ENCODE measurements around the gene SHISAL2A.
A peak's percentile ranks its signal among the peaks of the same experiment; 100 is the strongest.

The SHISAL2A gene

GRCh38 chr1:52623812-52624211 lies 9.2 kb upstream of the SHISAL2A start:
- DNase-seq: no peak

DNA sequence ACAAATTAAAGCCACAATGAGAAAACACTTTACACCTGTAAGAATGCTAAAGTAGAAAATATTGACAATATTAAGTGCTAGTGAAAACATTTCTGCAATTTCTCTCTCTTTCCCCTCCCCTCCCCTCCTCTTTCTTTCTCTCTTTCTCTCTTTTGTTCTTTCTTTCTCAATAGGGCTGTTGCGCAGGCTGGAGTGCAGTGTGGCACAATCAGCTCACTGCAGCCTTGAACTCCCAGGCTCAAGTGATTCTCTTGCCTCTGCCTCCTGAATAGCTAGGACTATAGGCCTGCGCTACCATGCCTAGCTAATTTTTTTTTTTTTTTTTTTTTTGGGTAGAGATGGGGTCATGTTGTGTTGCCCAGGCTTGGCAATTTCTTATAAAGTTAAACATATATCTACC lies 5.9 kb upstream of the SHISAL2A start:
- no peak for DNase-seq

DNA sequence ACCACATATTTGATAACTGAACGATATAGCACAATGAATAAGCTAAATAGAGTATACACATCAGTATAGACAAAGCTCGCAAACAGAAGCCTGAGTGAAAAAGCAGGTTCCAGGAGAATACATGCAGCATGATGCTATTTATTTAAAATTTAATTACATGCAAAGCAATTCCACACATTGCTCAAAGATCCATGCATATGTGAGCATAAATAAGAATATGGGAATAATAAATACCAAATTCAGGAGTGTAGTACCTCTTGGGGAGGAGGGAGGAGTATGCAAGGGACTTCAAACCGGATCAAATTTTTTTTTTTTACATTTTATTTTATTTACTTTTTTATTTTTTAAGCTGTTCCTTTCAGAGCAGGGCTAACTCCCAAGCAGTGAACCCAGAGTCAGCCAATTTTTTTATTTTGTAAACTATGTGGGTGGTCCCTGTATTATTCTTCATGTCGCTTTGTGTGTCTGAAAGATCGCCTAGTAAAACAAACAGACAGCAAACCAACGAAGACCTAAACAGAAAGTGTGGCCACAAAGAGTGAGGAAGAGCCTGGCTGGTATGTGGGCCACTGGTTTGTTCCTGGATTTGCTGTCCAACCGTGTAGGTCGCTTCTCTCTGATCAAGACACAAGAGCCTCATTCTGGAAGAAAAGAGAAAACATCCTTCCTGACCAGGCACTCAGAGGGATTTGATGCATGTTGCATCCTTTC lies 4.2 kb upstream of the SHISAL2A start:
- DNase-seq: no peak

- DNase-seq: peak; percentile 92
These were observed 3.7 kb upstream of the SHISAL2A start for GRCh38 chr1:52629325-52629643.

- DNase-seq: no peak
These were observed 3.3 kb upstream of the SHISAL2A start for GRCh38 chr1:52629667-52630066.

DNA sequence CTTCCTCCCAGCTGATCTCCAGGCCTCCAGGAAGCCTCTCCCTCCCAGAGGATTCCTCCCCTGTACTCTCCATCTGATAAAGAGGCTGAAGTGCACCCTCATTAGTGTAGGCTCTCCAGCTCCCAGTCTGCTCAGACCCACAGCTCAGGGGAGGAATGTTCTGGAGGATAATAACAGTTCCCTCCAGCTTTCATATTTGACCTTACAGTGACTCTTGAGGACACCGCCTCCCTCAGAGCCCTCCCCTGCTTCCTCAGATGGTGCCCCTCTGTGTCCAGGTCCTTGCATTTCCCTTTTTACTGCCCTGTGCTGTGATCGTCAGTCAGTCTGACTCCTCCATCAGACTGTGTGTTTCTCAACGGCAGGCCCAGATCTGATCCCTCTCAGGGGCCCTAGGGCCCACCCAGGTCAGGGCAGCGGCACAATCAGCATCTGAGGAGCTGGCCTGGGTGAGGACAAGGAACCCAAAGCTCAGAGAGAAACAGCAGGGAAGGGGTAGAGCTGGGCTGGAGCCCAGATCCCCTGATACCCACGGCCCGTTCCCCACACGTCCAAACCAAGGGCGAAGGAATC lies 1.1 kb upstream of the SHISAL2A start:
- DNase-seq: peak; percentile 69

- peak; percentile 81 for DNase-seq
These were observed 355 bp downstream of the SHISAL2A start for GRCh38 chr1:52633291-52633754.

DNA sequence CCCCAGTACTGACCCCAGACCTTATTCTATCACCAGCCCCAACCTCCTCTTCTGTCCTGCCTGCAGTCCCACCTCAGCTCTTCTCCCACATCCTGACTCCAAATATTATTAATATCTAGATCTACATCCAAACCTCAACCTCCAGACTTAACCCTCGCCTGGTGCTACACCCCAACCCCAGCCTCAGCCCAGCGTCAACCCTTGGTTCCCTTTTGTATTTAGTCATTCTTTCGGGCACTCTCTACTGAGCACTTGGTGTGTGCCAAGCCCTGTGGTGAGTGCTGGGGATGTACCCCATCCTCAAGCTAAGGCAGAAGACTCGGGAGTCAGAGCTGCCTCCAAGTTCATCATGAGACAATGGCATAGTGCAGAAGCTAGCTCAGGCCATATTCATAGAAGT lies 1.1 kb downstream of the SHISAL2A start:
- DNase-seq: no peak

DNA sequence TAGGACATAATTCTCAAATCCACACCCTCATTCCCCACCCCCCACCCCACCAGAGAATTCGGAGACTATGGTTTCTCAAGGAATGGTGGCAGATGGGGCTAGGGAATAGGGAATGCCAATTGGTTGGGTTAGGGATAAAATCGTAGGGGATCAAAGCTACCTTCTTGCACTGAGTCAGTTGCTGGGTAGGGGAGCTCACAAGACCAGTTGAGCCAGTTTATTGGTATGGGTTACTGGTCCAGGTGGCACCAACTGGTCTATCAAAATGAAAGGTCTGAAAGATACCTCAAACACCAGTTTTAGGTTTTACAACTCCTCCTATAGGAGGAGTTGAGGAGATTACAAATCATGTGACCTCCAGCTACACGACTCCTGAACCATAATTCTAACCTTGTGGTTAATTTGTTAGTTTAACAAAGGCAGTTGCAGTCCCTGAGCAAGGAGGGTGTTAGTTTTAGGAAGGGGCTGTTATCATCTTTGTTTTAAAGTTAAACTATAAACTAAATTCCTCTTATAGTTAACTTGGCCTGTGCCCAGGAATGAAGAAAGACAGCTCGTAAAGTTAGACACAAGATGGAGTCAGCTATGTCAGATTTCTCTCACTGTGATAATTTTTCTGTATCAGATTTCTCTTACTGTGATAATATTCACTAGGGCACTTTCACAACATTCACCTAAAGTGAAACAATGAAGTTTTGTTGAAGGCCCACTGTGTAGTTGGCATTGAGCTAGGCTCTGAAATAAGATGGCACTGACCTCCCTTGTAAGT lies 2.5 kb downstream of the SHISAL2A start:
- DNase-seq: no peak

DNA sequence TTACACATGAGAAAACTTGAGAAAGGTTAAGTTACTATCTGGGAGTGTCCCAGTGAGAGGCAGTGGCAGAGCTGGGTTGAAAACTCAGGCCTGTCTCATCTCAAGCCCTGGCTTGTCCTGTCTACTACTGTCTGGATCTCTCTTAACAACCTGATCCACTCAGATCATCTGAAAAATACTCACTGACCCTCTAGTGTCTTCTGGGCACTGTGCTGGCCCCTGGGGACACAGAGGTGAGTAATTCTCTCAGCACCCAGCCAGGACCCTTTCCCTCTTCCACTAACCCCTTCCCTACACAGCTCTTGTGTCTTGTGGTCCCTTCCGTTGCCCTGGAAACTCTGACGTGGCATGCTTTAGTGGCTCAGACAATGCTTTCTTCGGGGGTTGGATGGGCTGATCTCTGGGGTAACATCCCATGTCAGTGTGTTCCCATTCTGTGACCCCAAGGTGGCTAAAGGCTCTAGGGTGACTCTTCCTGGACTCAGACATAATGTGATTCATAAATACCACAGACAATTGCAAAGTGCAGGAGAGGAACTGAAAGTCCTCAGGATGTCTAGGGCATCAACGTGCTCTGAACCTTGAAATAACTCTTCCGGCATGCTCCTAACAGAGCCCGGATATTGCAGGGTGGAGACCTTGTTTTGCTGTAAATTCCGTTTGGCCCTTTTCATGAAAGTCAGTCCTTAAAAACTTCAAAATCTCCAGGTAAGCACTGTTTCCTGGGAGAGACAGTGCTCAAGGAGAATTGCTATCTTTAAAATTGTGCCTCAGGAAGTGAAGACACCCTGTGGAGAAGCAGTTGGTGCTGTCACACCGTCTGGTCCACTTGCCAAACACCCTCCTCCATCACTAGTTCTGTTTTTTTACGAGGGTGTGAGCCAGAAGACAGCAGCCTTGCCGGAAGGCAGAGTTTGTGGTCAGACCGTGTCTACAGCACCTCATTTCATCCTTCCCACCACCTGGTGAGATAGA lies 4.0 kb downstream of the SHISAL2A start:
- DNase-seq: peak; percentile 50

DNA sequence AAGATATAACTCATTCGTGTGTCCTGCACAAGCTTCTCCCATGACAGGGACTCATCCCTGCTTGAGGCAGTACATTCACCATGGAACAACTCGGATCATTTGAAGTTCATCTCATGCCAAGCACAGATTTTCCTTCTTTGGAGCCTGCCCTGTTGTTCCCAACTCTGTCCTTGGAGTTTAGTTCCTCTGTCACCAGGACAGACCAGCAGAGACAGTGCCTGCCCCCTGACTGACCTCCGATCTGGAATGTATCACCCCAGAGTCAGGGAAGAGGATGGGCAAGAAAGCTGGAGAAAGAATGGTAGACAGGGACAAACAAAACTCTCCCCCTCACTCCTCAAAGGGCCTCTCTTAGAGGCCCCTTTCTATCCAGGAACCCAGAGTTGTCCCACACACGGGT lies 5.0 kb downstream of the SHISAL2A start:
- no peak for DNase-seq

GRCh38 chr1:52640697-52641096 lies 7.7 kb downstream of the SHISAL2A start:
- no peak for DNase-seq

GRCh38 chr1:52641307-52641706 lies 8.3 kb downstream of the SHISAL2A start:
- no peak for DNase-seq

DNA sequence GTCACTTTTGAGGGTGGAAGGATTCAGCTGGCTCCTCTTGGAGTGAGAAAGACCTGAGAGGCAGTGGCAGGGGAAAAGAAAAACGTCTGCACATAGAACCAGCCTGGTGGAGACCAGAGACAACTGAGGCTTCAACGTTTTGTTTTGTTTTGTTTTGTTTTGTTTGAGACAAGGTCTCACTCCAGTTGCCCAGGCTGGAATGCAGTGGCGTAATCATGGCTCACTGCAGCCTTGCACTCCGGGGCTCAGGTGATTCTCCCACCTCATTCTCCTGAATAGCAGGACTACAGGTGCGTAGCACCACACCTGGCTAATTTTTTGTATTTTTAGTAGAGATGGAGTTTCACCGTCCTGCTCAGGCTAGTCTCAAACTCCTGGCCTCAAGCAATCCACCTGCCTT lies 12.3 kb downstream of the SHISAL2A start:
- no peak for DNase-seq

GRCh38 chr1:52651904-52652303 lies 18.9 kb downstream of the SHISAL2A start:
- no peak for DNase-seq

GRCh38 chr1:52653207-52653849 lies 20.4 kb downstream of the SHISAL2A start:
- no peak for DNase-seq

- DNase-seq: no peak
These were observed 21.1 kb downstream of the SHISAL2A start for GRCh38 chr1:52654063-52654462.

DNA sequence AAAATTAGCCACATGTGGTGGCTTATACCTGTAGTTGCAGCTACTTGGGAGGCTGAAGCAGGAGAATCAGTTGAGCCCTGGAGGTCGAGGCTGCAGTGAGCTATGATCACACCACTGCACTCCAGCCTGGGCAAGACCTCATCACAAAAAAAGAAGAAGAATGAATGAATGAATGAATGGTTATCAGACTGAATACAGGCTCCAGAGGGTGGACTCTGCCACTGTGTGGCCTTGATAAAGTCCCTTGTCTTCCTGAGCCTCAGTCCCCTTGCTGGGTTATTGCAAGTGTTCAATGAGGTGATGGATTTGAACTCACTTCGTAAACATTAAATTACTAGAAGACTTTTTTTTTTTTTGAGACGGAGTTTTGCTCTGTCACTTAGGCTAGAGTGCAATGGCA lies 24.7 kb downstream of the SHISAL2A start:
- no peak for DNase-seq

- no peak for DNase-seq
These were observed 25.8 kb downstream of the SHISAL2A start for GRCh38 chr1:52658795-52659194.

- no peak for DNase-seq
These were observed 26.4 kb downstream of the SHISAL2A start for GRCh38 chr1:52659356-52659755.

- peak; percentile 87 for DNase-seq
These were observed 27.1 kb downstream of the SHISAL2A start for GRCh38 chr1:52659851-52660596.

- DNase-seq: no peak
These were observed 27.8 kb downstream of the SHISAL2A start for GRCh38 chr1:52660807-52661206.

Measured in eye (tissue), 1 donor.